Left lung (tissue), 10 donors: ENCODE data around the gene HSP90AB1. TPM values are rescaled to one million over a fixed set of nuclear protein-coding genes. Genes with fewer than 3 reads are reported as not detected.
A peak's percentile ranks its signal among the peaks of the same experiment; 100 is the strongest.

ENCODE experiments used
- ATAC-seq: fragments of 200-7000 bp; cut with Tn5 transposase; one replicate; pipeline ENCODE4 v1.9.1; 2020; ENCODE audit warnings: moderate library complexity
- DNase-seq, 4 donors: peaks; one replicate each; pipeline ENCODE4 v3.0.0-alpha.2; 2013 to 2020
- H3K27ac ChIP-seq, 2 donors: fragments of 200-600 bp; sonication (generic) in 1 of 2; one replicate each; pipeline versions ENCODE4 v1.5.0 to v1.8.0; 2020 to 2021
- H3K27me3 ChIP-seq, 2 donors: fragments of 200-600 bp; sonication (generic) in 1 of 2; one replicate each; pipeline versions ENCODE4 v1.5.0 to v1.8.0; 2020 to 2021
- H3K36me3 ChIP-seq, 2 donors: fragments of 200-600 bp; sonication (generic) in 1 of 2; one replicate each; pipeline versions ENCODE4 v1.5.0 to v1.8.0; 2020 to 2021
- H3K4me1 ChIP-seq, 2 donors: fragments of 200-600 bp; one replicate each; pipeline ENCODE4 v1.8.0; 2021
- H3K4me3 ChIP-seq, 2 donors: fragments of 200-600 bp; sonication (generic) in 1 of 2; one replicate each; pipeline versions ENCODE4 v1.5.0 to v1.8.0; 2020 to 2021; ENCODE audit warnings: mild to moderate bottlenecking in 1 of 2
- H3K9me3 ChIP-seq, 2 donors: fragments of 200-600 bp; sonication (generic) in 1 of 2; one replicate each; pipeline versions ENCODE4 v1.5.0 to v1.8.0; 2020 to 2021
- intact Hi-C, 2 donors: fragments of 100-400 bp; cut with DNase I; formaldehyde crosslinking; loops; one replicate each; pipeline versions ENCODE4 v1.11.2 to v1.14.2; 2022
- polyA plus RNA-seq, 6 donors: library from polyadenylated mRNA; unstranded; fragments of 120-200 nt; gene quantifications; one replicate each; pipeline ENCODE4 v1.2.1, GENCODE V29; 2013; ENCODE audit not compliant: insufficient read length in 6 of 6
- total RNA-seq, 2 donors: library from RNA; stranded (reverse); fragmentation: NEBNext Ultra II Directional; extraction: Animal tissue kit (Norgen Biotek cat#: 25700); gene quantifications; one replicate each; pipeline ENCODE4 v1.2.1, GENCODE V29; 2021
- TF ChIP-seq, protein P1 (sequence below), 2 donors: fragments of 200-600 bp; sonication (generic) in 1 of 2; IDR thresholded peaks; one replicate each; pipeline versions ENCODE4 v1.5.0 to v1.8.0; 2021; ENCODE audit warnings: antibody characterized with exemption in 2 of 2
- donor health status: DM: no; HTN: yes; CAD: no.
- donor health status: DM: no; HTN: no; CAD: no.

HSP90AB1 gene
- total and polyA plus RNA-seq, 8 donors, result 726 to 1,444 (median 1,251) TPM

DNA sequence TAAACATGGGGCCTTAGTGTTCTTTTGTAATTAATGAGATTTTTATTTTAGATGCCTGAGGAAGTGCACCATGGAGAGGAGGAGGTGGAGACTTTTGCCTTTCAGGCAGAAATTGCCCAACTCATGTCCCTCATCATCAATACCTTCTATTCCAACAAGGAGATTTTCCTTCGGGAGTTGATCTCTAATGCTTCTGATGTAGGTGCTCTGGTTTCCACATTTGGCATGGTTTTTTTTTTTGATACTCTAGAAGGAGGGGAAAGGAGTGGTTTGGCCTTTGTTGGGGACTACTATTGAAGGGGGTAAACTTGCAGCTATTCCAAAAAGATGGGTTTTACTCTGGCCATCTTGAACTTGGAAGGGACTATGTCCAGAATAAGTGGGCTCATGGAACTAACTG is 1.7 kb downstream of the HSP90AB1 start:
- H3K27me3 ChIP-seq, result no peaks in the 10 kb centered on the region
- peaks cover 16 to 68% of the 10 kb centered on the region in 2 donors for H3K4me1 ChIP-seq
- no peak for ATAC-seq
- peaks cover 5 to 54% of the 10 kb centered on the region in 2 donors for H3K36me3 ChIP-seq
- no peaks in the 10 kb centered on the region for H3K9me3 ChIP-seq
- intact Hi-C loops, result no loop called here
- peak overlapping the region in 1 of 2 donors; percentile 99 for H3K27ac ChIP-seq
- TF ChIP-seq, protein P1, sequence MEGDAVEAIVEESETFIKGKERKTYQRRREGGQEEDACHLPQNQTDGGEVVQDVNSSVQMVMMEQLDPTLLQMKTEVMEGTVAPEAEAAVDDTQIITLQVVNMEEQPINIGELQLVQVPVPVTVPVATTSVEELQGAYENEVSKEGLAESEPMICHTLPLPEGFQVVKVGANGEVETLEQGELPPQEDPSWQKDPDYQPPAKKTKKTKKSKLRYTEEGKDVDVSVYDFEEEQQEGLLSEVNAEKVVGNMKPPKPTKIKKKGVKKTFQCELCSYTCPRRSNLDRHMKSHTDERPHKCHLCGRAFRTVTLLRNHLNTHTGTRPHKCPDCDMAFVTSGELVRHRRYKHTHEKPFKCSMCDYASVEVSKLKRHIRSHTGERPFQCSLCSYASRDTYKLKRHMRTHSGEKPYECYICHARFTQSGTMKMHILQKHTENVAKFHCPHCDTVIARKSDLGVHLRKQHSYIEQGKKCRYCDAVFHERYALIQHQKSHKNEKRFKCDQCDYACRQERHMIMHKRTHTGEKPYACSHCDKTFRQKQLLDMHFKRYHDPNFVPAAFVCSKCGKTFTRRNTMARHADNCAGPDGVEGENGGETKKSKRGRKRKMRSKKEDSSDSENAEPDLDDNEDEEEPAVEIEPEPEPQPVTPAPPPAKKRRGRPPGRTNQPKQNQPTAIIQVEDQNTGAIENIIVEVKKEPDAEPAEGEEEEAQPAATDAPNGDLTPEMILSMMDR (IDR thresholded peaks at IDR 0.05), result no peak
- H3K4me3 ChIP-seq, result peak overlapping the region; percentile 64 to 88
- no peak for DNase-seq

DNA sequence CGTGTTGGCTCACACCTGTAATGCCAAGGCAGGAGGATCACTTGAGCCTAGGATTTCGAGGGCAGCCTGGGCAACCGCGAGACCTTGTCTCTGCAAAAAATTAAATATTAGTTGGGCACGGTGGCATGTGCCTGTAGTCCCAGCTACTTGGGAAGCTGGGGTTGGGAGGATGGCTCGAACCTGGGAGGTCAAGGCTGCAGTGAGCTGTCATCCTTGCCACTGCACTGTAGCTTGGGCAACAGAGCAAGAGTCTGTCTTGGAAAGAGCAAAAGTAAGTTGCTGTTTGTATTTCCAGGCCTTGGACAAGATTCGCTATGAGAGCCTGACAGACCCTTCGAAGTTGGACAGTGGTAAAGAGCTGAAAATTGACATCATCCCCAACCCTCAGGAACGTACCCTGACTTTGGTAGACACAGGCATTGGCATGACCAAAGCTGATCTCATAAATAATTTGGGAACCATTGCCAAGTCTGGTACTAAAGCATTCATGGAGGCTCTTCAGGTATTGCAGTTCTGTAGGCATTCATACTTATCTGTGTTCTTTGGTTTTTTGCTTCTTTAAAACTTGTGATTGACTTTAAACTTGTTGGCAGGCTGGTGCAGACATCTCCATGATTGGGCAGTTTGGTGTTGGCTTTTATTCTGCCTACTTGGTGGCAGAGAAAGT is 2.3 kb downstream of the HSP90AB1 start:
- no peaks in the 10 kb centered on the region for H3K9me3 ChIP-seq
- peak overlapping the region; percentile 16 to 99 for H3K27ac ChIP-seq
- intact Hi-C loops, result no loop called here
- ATAC-seq (no peak), DNase-seq (peak in 1 of 4 donors; percentile 43)
- no peaks in the 10 kb centered on the region for H3K27me3 ChIP-seq
- peaks cover 5 to 61% of the 10 kb centered on the region in 2 donors for H3K36me3 ChIP-seq
- H3K4me1 ChIP-seq, result peaks cover 16 to 73% of the 10 kb centered on the region in 2 donors
- TF ChIP-seq, protein P1 (IDR thresholded peaks at IDR 0.05), result no peak
- H3K4me3 ChIP-seq, result peak overlapping the region in 1 of 2 donors; percentile 64

DNA sequence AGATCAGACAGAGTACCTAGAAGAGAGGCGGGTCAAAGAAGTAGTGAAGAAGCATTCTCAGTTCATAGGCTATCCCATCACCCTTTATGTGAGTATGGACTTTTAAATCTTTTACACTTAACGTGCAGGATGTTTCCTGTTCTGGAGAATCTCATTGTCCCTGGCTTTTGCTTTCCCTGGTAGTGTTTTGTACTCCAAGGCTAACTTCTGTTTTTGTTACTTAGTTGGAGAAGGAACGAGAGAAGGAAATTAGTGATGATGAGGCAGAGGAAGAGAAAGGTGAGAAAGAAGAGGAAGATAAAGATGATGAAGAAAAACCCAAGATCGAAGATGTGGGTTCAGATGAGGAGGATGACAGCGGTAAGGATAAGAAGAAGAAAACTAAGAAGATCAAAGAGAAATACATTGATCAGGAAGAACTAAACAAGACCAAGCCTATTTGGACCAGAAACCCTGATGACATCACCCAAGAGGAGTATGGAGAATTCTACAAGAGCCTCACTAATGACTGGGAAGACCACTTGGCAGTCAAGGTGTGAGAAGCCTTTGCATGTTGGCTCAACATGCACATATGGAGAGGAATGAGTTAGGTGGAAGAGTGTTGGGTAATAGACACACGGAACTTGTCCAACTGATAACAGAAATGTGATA is 3.3 kb downstream of the HSP90AB1 start:
- no peak for DNase-seq
- intact Hi-C loops, result no loop called here
- no peaks in the 10 kb centered on the region for H3K9me3 ChIP-seq
- no peaks in the 10 kb centered on the region for H3K27me3 ChIP-seq
- peak overlapping the region in 1 of 2 donors; percentile 64 for H3K4me3 ChIP-seq
- H3K4me1 ChIP-seq, result peaks cover 16 to 80% of the 10 kb centered on the region in 2 donors
- TF ChIP-seq, protein P1 (IDR thresholded peaks at IDR 0.05), result no peak
- peak overlapping the region in 1 of 2 donors; percentile 16 for H3K27ac ChIP-seq
- peaks cover 5 to 70% of the 10 kb centered on the region in 2 donors for H3K36me3 ChIP-seq
- no peak for ATAC-seq

DNA sequence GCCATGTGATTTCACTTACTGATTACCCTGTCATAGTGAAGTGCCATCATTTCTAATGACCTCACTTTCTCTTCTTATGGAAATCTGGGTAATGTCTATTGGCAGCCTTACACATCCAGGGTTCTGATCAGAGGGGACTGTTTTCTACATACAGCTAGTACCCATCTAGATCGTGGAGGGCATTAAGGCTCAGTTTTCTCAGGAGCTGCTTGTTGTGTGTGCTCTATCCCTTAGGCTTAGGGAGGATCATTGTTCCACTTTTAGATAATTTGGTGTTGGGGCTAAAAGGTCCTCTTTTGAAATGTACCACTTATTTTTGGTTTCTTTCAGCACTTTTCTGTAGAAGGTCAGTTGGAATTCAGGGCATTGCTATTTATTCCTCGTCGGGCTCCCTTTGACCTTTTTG is 3.8 kb downstream of the HSP90AB1 start:
- ATAC-seq (no peak), DNase-seq (no peak)
- Histone ChIP-seq H3K9me3 (no peaks in the 10 kb centered on the region), H3K27ac (no peak overlapping the region), H3K36me3 (peaks cover 5 to 74% of the 10 kb centered on the region in 2 donors), H3K27me3 (no peaks in the 10 kb centered on the region), H3K4me3 (no peak overlapping the region), H3K4me1 (peaks cover 15 to 80% of the 10 kb centered on the region in 2 donors)
- TF ChIP-seq, protein P1 (IDR thresholded peaks at IDR 0.05), result no peak
- intact Hi-C loops, result no loop called here
